Fibroblast of upper back skin (primary cell): ENCODE measurements around the gene RAB23.

Source experiments
- DNase-seq: peaks from one replicate; pipeline ENCODE4 v3.0.0-alpha.2; 2013

The RAB23 gene

GRCh38 chr6:57242505-57242904, 20.4 kb upstream of the RAB23 start:
- peak; percentile 93 for DNase-seq

- no peak for DNase-seq
These were observed 4.1 kb upstream of the RAB23 start for GRCh38 chr6:57226221-57226620.

GRCh38 chr6:57224769-57225515, 2.8 kb upstream of the RAB23 start:
- peak; percentile 50 for DNase-seq

GRCh38 chr6:57222743-57223077, 603 bp upstream of the RAB23 start:
- DNase-seq = no peak

GRCh38 chr6:57221191-57221935, 744 bp downstream of the RAB23 start:
- peak; percentile 58 for DNase-seq

- no peak for DNase-seq
These were observed 1.9 kb downstream of the RAB23 start for GRCh38 chr6:57220083-57220703.

GRCh38 chr6:57217270-57217669, 4.8 kb downstream of the RAB23 start:
- DNase-seq = no peak

- DNase-seq = no peak
These were observed 5.6 kb downstream of the RAB23 start for GRCh38 chr6:57216235-57217101.

- no peak for DNase-seq
These were observed 6.8 kb downstream of the RAB23 start for GRCh38 chr6:57215260-57215659.

- no peak for DNase-seq
These were observed 12.0 kb downstream of the RAB23 start for GRCh38 chr6:57210060-57210459.

GRCh38 chr6:57209030-57209429, 13.1 kb downstream of the RAB23 start:
- DNase-seq = no peak

- no peak for DNase-seq
These were observed 14.2 kb downstream of the RAB23 start for GRCh38 chr6:57207872-57208271.

GRCh38 chr6:57207141-57207540, 15.0 kb downstream of the RAB23 start:
- DNase-seq = peak; percentile 38

GRCh38 chr6:57205550-57206328, 16.4 kb downstream of the RAB23 start:
- no peak for DNase-seq

- DNase-seq = no peak
These were observed 20.4 kb downstream of the RAB23 start for GRCh38 chr6:57201718-57202117.

- DNase-seq = no peak
These were observed 23.0 kb downstream of the RAB23 start for GRCh38 chr6:57198926-57199636.

GRCh38 chr6:57195457-57195856, 26.6 kb downstream of the RAB23 start:
- DNase-seq = no peak

GRCh38 chr6:57193177-57193576, 28.9 kb downstream of the RAB23 start:
- no peak for DNase-seq

- peak; percentile 62 for DNase-seq
These were observed 32.0 kb downstream of the RAB23 start for GRCh38 chr6:57190140-57190539.

- peak; percentile 65 for DNase-seq
These were observed 38.8 kb downstream of the RAB23 start for GRCh38 chr6:57183336-57183735.

GRCh38 chr6:57182017-57182432, 40.1 kb downstream of the RAB23 start:
- DNase-seq = no peak

GRCh38 chr6:57180596-57180995, 41.5 kb downstream of the RAB23 start:
- no peak for DNase-seq
